Liver (tissue), 9 donors: ENCODE results near the gene CD164. TPM values are rescaled to one million over a fixed set of nuclear protein-coding genes. Genes with fewer than 3 reads are reported as not detected.

Experiments
- DNase-seq: peaks from one replicate; pipeline ENCODE4 v3.0.0-alpha.2; 2017; ENCODE audit warnings: low spot score
- H3K27ac ChIP-seq, 2 donors: one replicate each; pipeline ENCODE4 v1.7.0; 2013; ENCODE audit warnings: inconsistent platforms in 2 of 2, low read length in 2 of 2, control low read depth in 1 of 2, low read depth in 1 of 2, mild to moderate bottlenecking in 1 of 2
- H3K27me3 ChIP-seq, 4 donors: one replicate each; pipeline versions ENCODE4 v1.6.1 to v1.7.0; 2013; ENCODE audit warnings: low read length in 3 of 4, inconsistent platforms in 1 of 4, mild to moderate bottlenecking in 1 of 4, moderate library complexity in 1 of 4; ENCODE audit not compliant: control insufficient read depth in 4 of 4, insufficient read depth in 4 of 4
- H3K36me3 ChIP-seq, 4 donors: one replicate each; pipeline versions ENCODE4 v1.6.1 to v1.7.0; 2013; ENCODE audit warnings: low read length in 3 of 4, mild to moderate bottlenecking in 3 of 4, low read depth in 1 of 4, moderate library complexity in 1 of 4; ENCODE audit not compliant: control insufficient read depth in 4 of 4, insufficient read depth in 3 of 4
- H3K4me1 ChIP-seq, 4 donors: one replicate each; pipeline versions ENCODE4 v1.6.1 to v1.7.0; 2013; ENCODE audit warnings: low read length in 3 of 4, mild to moderate bottlenecking in 3 of 4, moderate library complexity in 1 of 4; ENCODE audit not compliant: control insufficient read depth in 4 of 4, insufficient read depth in 4 of 4
- H3K4me3 ChIP-seq, 3 donors: one replicate each; pipeline versions ENCODE4 v1.6.1 to v1.7.0; 2013; ENCODE audit warnings: low read length in 3 of 3, control low read depth in 1 of 3, low read depth in 1 of 3, mild to moderate bottlenecking in 1 of 3
- H3K9ac ChIP-seq, 2 donors: one replicate each; pipeline ENCODE4 v1.7.0; 2013; ENCODE audit warnings: low read length in 2 of 2, mild to moderate bottlenecking in 2 of 2, moderate library complexity in 2 of 2, control low read depth in 1 of 2, low read depth in 1 of 2
- H3K9me3 ChIP-seq, 4 donors: one replicate each; pipeline versions ENCODE4 v1.6.1 to v1.7.0; 2013; ENCODE audit warnings: low read length in 3 of 4; ENCODE audit not compliant: control insufficient read depth in 4 of 4
- ATF3 ChIP-seq: IDR thresholded peaks from 2 replicates; pipeline ENCODE4 v1.6.1; 2016; ENCODE audit warnings: antibody characterized with exemption
- EGR1 ChIP-seq, 2 donors: IDR thresholded peaks; 2 replicates each; pipeline ENCODE4 v1.6.1; 2016 to 2018; ENCODE audit warnings: antibody characterized with exemption in 2 of 2, low read depth in 2 of 2
- FOXA1 ChIP-seq: IDR thresholded peaks from 2 replicates; pipeline ENCODE4 v1.6.1; 2016; ENCODE audit warnings: antibody characterized with exemption
- GABPA ChIP-seq, 2 donors: IDR thresholded peaks in 1 of 2; conservative IDR thresholded peaks in 1 of 2; 2 replicates each; pipeline ENCODE4 v1.6.1; 2016; ENCODE audit warnings: antibody characterized with exemption in 2 of 2, mild to moderate bottlenecking in 1 of 2, moderate library complexity in 1 of 2
- HNF4A ChIP-seq, 2 donors: conservative IDR thresholded peaks; 2 replicates each; pipeline ENCODE4 v1.6.1; 2016; ENCODE audit warnings: antibody characterized with exemption in 2 of 2, mild to moderate bottlenecking in 2 of 2
- HNF4G ChIP-seq: IDR thresholded peaks from 2 replicates; pipeline ENCODE4 v1.6.1; 2016; ENCODE audit warnings: antibody characterized with exemption
- JUND ChIP-seq, 2 donors: IDR thresholded peaks; 2 replicates each; pipeline ENCODE4 v1.6.1; 2016; ENCODE audit warnings: antibody characterized with exemption in 2 of 2
- MAX ChIP-seq: IDR thresholded peaks from 2 replicates; pipeline ENCODE4 v1.6.1; 2016; ENCODE audit warnings: antibody characterized with exemption
- NR2F2 ChIP-seq: IDR thresholded peaks from 2 replicates; pipeline ENCODE4 v1.6.1; 2016; ENCODE audit warnings: antibody characterized with exemption
- RAD21 ChIP-seq, 2 donors: IDR thresholded peaks; 2 replicates each; pipeline ENCODE4 v1.6.1; 2016; ENCODE audit warnings: antibody characterized with exemption in 2 of 2, mild to moderate bottlenecking in 2 of 2
- RXRA ChIP-seq, 2 donors: IDR thresholded peaks; 2 replicates each; pipeline ENCODE4 v1.6.1; 2017 to 2018; ENCODE audit warnings: antibody characterized with exemption in 2 of 2, mild to moderate bottlenecking in 1 of 2
- SP1 ChIP-seq: IDR thresholded peaks from 2 replicates; pipeline ENCODE4 v1.6.1; 2018; ENCODE audit warnings: antibody characterized with exemption, mild to moderate bottlenecking
- TAF1 ChIP-seq: conservative IDR thresholded peaks from 2 replicates; pipeline ENCODE4 v1.6.1; 2016; ENCODE audit warnings: antibody characterized with exemption, mild to moderate bottlenecking
- YY1 ChIP-seq: IDR thresholded peaks from 2 replicates; pipeline ENCODE4 v1.6.1; 2016; ENCODE audit warnings: antibody characterized with exemption, mild to moderate bottlenecking
- ZBTB33 ChIP-seq: IDR thresholded peaks from 2 replicates; pipeline ENCODE4 v1.6.1; 2016; ENCODE audit warnings: antibody characterized with exemption
- WGBS: extraction: QIAGEN DNeasy Blood & Tissue Kit; methylation state at CpG from one replicate; pipeline ENCODE4 v1.1.7; 2013; 5-methylcytosine and 5-hydroxymethylcytosine counted together
- polyA plus RNA-seq, 2 donors: library from polyadenylated mRNA; stranded (reverse) in 1 of 2; unstranded in 1 of 2; fragments of 200-250 nt in 1 of 2; fragments of >200 nt in 1 of 2; fragmentation: Nextera tagmentation in 1 of 2; extraction: Ambion mirVana in 1 of 2; gene quantifications; one replicate each; pipeline versions ENCODE4 v1.2.1 to v1.2.3, GENCODE V29; 2013 to 2015
- total RNA-seq, 2 donors: library from RNA; depleted of rRNA; stranded (reverse); fragments of >200 nt; gene quantifications; one replicate each; pipeline ENCODE4 v1.2.3, GENCODE V29; 2014
- donor health status: healthy.
- donor health status: healthy.
- donor health status: healthy.
- donor health status: healthy.
- donor health status: healthy.

The CD164 gene
- total and polyA plus RNA-seq, 4 donors, result 84.5 to 218 (median 132) TPM

- Histone ChIP-seq H3K4me1 (no peaks in the 10 kb centered on the region), H3K4me3 (no peak overlapping the region), H3K9ac (no peak overlapping the region), H3K36me3 (peaks cover 2 to 35% (median 24%) of the 10 kb centered on the region in 4 donors), H3K9me3 (peaks cover 0 to 17% (median 2%) of the 10 kb centered on the region in 4 donors), H3K27me3 (no peaks in the 10 kb centered on the region), H3K27ac (no peak overlapping the region)
- no peak for DNase-seq
- WGBS, result 64% methylated on average over 1 of the region's 1 CpG
- TF ChIP-seq NR2F2 (no peak), EGR1 (IDR thresholded peaks at IDR 0.05; ENCODE audit: low read depth in 2 of 2) (no peak), HNF4G (no peak), SP1 (no peak)
Observed at GRCh38 chr6:109360281-109360680, 22.0 kb downstream of the CD164 start.

- no peak overlapping the region for H3K4me3 ChIP-seq
- WGBS, result over 99% methylated on average over 2 of the region's 2 CpGs
- TF ChIP-seq ATF3, result no peak
- no peak for TF ChIP-seq FOXA1
- TF ChIP-seq ZBTB33, result no peak
- TF ChIP-seq NR2F2, result no peak
- TF ChIP-seq HNF4A (conservative IDR thresholded peaks at IDR 0.05), result no peak
- TF ChIP-seq RXRA (IDR thresholded peaks at IDR 0.05), result no peak
- TF ChIP-seq HNF4G, result no peak
- no peak for TF ChIP-seq GABPA (IDR thresholded peaks at IDR 0.05 in 1 of 2, conservative IDR thresholded peaks at IDR 0.05 in 1 of 2)
- TF ChIP-seq RAD21 (IDR thresholded peaks at IDR 0.05), result no peak
- no peak for TF ChIP-seq MAX
- no peak for TF ChIP-seq YY1
- TF ChIP-seq SP1, result no peak
- TF ChIP-seq TAF1, result no peak
- no peak for TF ChIP-seq EGR1 (IDR thresholded peaks at IDR 0.05; ENCODE audit: low read depth in 2 of 2)
- no peak for TF ChIP-seq JUND (IDR thresholded peaks at IDR 0.05)
- no peaks in the 10 kb centered on the region for H3K27me3 ChIP-seq
- no peak overlapping the region for H3K9ac ChIP-seq
- H3K36me3 ChIP-seq, result peaks cover 2 to 39% (median 23%) of the 10 kb centered on the region in 4 donors
- no peak overlapping the region for H3K27ac ChIP-seq
- H3K4me1 ChIP-seq, result no peaks in the 10 kb centered on the region
- peaks cover 0 to 17% (median 2%) of the 10 kb centered on the region in 4 donors for H3K9me3 ChIP-seq
- no peak for DNase-seq
Observed at GRCh38 chr6:109359248-109359647, 23.0 kb downstream of the CD164 start.

- H3K4me1 ChIP-seq, result no peaks in the 10 kb centered on the region
- H3K4me3 ChIP-seq, result no peak overlapping the region
- no peaks in the 10 kb centered on the region for H3K27me3 ChIP-seq
- H3K9ac ChIP-seq, result no peak overlapping the region
- H3K9me3 ChIP-seq, result peaks cover 0 to 17% (median 2%) of the 10 kb centered on the region in 4 donors
- H3K27ac ChIP-seq, result no peak overlapping the region
- H3K36me3 ChIP-seq, result peaks cover 2 to 37% (median 23%) of the 10 kb centered on the region in 4 donors
- no peak for TF ChIP-seq ATF3
- TF ChIP-seq MAX, result no peak
- no peak for TF ChIP-seq RAD21 (IDR thresholded peaks at IDR 0.05)
- no peak for TF ChIP-seq YY1
- TF ChIP-seq RXRA (IDR thresholded peaks at IDR 0.05), result no peak
- TF ChIP-seq SP1, result no peak
- no peak for TF ChIP-seq EGR1 (IDR thresholded peaks at IDR 0.05; ENCODE audit: low read depth in 2 of 2)
- no peak for TF ChIP-seq GABPA (IDR thresholded peaks at IDR 0.05 in 1 of 2, conservative IDR thresholded peaks at IDR 0.05 in 1 of 2)
- TF ChIP-seq NR2F2, result no peak
- TF ChIP-seq ZBTB33, result no peak
- DNase-seq, result no peak
Observed at GRCh38 chr6:109358204-109358603, 24.1 kb downstream of the CD164 start.
